PC-3 (cell line): ENCODE measurements around the gene TEAD3. TPM values are rescaled to one million over a fixed set of nuclear protein-coding genes. Genes with fewer than 3 reads are reported as not detected.
A peak's percentile ranks its signal among the peaks of the same experiment; 100 is the strongest.

Experiments
- ATAC-seq: fragments of 200-7000 bp; cut with Tn5 transposase; 2 replicates; pipeline ENCODE4 v1.9.1; 2020; ENCODE audit warnings: mild to moderate bottlenecking, moderate library complexity
- BruUV-seq: library from RNA; stranded (reverse); fragments of 400-500 nt; replicated peaks from 2 replicates; lab custom pipeline; 2021; lab: Mats Ljungman, UMichigan
- CTCF ChIA-PET: fragments of 300-600 bp; sonication (Branson Sonifier 250); formaldehyde crosslinking; loops from one replicate; lab custom pipeline; 2022; ENCODE audit warnings: antibody characterized with exemption; lab: Charles Lee
- POLR2A ChIA-PET: fragments of 300-600 bp; sonication (Branson Sonifier 250); formaldehyde crosslinking; loops from one replicate; lab custom pipeline; 2022; ENCODE audit warnings: antibody characterized with exemption; ENCODE audit not compliant: unreplicated experiment; lab: Charles Lee
- DNase-seq: peaks from one replicate; pipeline ENCODE4 v3.0.0-alpha.2; 2015
- H2AFZ ChIP-seq: fragments of 300-600 bp; sonication (generic); 2 replicates; pipeline ENCODE4 v1.6.0; 2016; ENCODE audit warnings: antibody characterized with exemption, low read length
- H3F3A ChIP-seq: fragments of 300-600 bp; sonication (generic); one replicate; pipeline ENCODE4 v1.6.0; 2017; ENCODE audit warnings: antibody characterized with exemption, low read length, control low read depth, mild to moderate bottlenecking; ENCODE audit not compliant: unreplicated experiment
- H3K27ac ChIP-seq: fragments of 300-600 bp; sonication (generic); 2 replicates; pipeline ENCODE4 v1.5.1; 2016; ENCODE audit warnings: mild to moderate bottlenecking, low read length
- H3K27me3 ChIP-seq: fragments of 300-600 bp; sonication (generic); 2 replicates; pipeline ENCODE4 v1.6.1; 2016; ENCODE audit warnings: low read length, mixed read lengths
- H3K36me3 ChIP-seq: fragments of 300-600 bp; sonication (generic); 2 replicates; pipeline ENCODE4 v1.6.1; 2016; ENCODE audit warnings: low read depth, mixed run types, low read length, mixed read lengths
- H3K4me1 ChIP-seq: fragments of 300-600 bp; sonication (generic); 2 replicates; pipeline ENCODE4 v1.5.1; 2016; ENCODE audit warnings: low read length; ENCODE audit not compliant: insufficient read depth
- H3K4me2 ChIP-seq: fragments of 300-600 bp; sonication (generic); 2 replicates; pipeline ENCODE4 v1.6.0; 2016; ENCODE audit warnings: low read length
- H3K4me3 ChIP-seq: fragments of 300-600 bp; sonication (generic); 2 replicates; pipeline ENCODE4 v1.5.1; 2016; ENCODE audit warnings: mild to moderate bottlenecking, low read length, mixed read lengths
- H3K79me2 ChIP-seq: fragments of 300-600 bp; sonication (generic); 2 replicates; pipeline ENCODE4 v1.6.1; 2017; ENCODE audit warnings: low read length, mixed read lengths
- H3K9ac ChIP-seq: fragments of 300-600 bp; sonication (generic); 2 replicates; pipeline ENCODE4 v1.6.0; 2016; ENCODE audit warnings: mild to moderate bottlenecking, low read length
- H3K9me2 ChIP-seq: fragments of 300-600 bp; sonication (generic); replicated peaks from 2 replicates; pipeline ENCODE4 v1.6.1; 2016; ENCODE audit warnings: mixed run types, low read length, mixed read lengths
- H3K9me3 ChIP-seq: fragments of 300-600 bp; sonication (generic); 2 replicates; pipeline ENCODE4 v1.6.1; 2016; ENCODE audit warnings: low read length, mixed read lengths
- H4K20me1 ChIP-seq: fragments of 300-600 bp; sonication (generic); 2 replicates; pipeline ENCODE4 v1.6.1; 2016; ENCODE audit warnings: low read length, mixed read lengths
- CTCF ChIP-seq: fragments of 300-600 bp; sonication (generic); conservative IDR thresholded peaks from 2 replicates; pipeline ENCODE4 v1.5.1; 2017; ENCODE audit warnings: antibody characterized with exemption, low read depth, mild to moderate bottlenecking, low read length
- EZH2 ChIP-seq: fragments of 300-600 bp; sonication (generic); IDR thresholded peaks from one replicate; pipeline ENCODE4 v1.6.1; 2017; ENCODE audit warnings: antibody characterized with exemption, mild to moderate bottlenecking, low read length; ENCODE audit not compliant: unreplicated experiment
- EZH2phosphoT487 ChIP-seq: fragments of 300-600 bp; sonication (generic); IDR thresholded peaks from 2 replicates; pipeline ENCODE4 v1.6.1; 2018; ENCODE audit warnings: mild to moderate bottlenecking, antibody characterized with exemption, low read length, borderline replicate concordance
- intact Hi-C: fragments of 100-400 bp; cut with micrococcal nuclease; formaldehyde crosslinking; loops from 2 replicates; pipeline ENCODE4 v1.9.0; 2023
- total RNA-seq: library from RNA; depleted of rRNA; stranded (reverse); fragments of >200 nt; gene quantifications from 2 replicates; pipeline ENCODE4 v1.2.3, GENCODE V29; 2014

The TEAD3 gene
- total RNA-seq, 1 experiment from 2014 or later: 9.2 TPM

- DNase-seq (no peak), ATAC-seq (no peak)
- no peaks in the 10 kb centered on the region for H3F3A ChIP-seq
- no peak overlapping the region for H2AFZ ChIP-seq
- ChIA-PET POLR2A (no interaction called here), CTCF (no interaction called here)
- TF ChIP-seq EZH2: no peak
- no peak for TF ChIP-seq CTCF
- no peak for TF ChIP-seq EZH2phosphoT487
- H3K27ac ChIP-seq: 0 out of 2 replicates have a peak overlapping the region, but pooled peaks have one; percentile 90
- no peaks in the 10 kb centered on the region for H3K9me3 ChIP-seq
- no peaks in the 10 kb centered on the region for H4K20me1 ChIP-seq
- H3K9ac ChIP-seq: no peak overlapping the region
- peaks cover 39% of the 10 kb centered on the region for H3K4me1 ChIP-seq
- no peaks in the 10 kb centered on the region for H3K36me3 ChIP-seq
- BruUV-seq: no TSS peak
- H3K4me2 ChIP-seq: no peak overlapping the region
- no peak overlapping the region for H3K4me3 ChIP-seq
- intact Hi-C loops: loop anchor here (2.0 kb wide), 1 partner anchor 15 kb away; the partner anchor contains the start of gene RPL10A
- peaks cover 6% of the 10 kb centered on the region; the same call in 1 of the 2 replicates for H3K79me2 ChIP-seq
- no peaks in the 10 kb centered on the region for H3K9me2 ChIP-seq
- no peaks in the 10 kb centered on the region for H3K27me3 ChIP-seq
Observed at GRCh38 chr6:35483893-35484645, 12.8 kb downstream of the TEAD3 start.

GRCh38 chr6:35483490-35483889 lies 13.4 kb downstream of the TEAD3 start:
- Histone ChIP-seq H3F3A (no peaks in the 10 kb centered on the region), H3K27ac (no peak overlapping the region), H3K4me2 (no peak overlapping the region), H3K36me3 (no peaks in the 10 kb centered on the region), H3K79me2 (peaks cover 6% of the 10 kb centered on the region; the same call in 1 of the 2 replicates), H3K27me3 (no peaks in the 10 kb centered on the region), H3K4me1 (peaks cover 39% of the 10 kb centered on the region), H3K9ac (no peak overlapping the region), H2AFZ (no peak overlapping the region), H4K20me1 (no peaks in the 10 kb centered on the region), H3K4me3 (no peak overlapping the region), H3K9me2 (no peaks in the 10 kb centered on the region), H3K9me3 (no peaks in the 10 kb centered on the region)
- POLR2A ChIA-PET: no interaction called here
- no peak for TF ChIP-seq CTCF
- TF ChIP-seq EZH2: no peak
- TF ChIP-seq EZH2phosphoT487: no peak
- no TSS peak for BruUV-seq
- intact Hi-C loops: no loop called here
- no peak for DNase-seq
- CTCF ChIA-PET: no interaction called here
- ATAC-seq: no peak

- POLR2A ChIA-PET: no interaction called here
Observed at GRCh38 chr6:35483062-35483461, 13.8 kb downstream of the TEAD3 start.

More at GRCh38 chr6:35483062-35483461, 13.8 kb downstream of the TEAD3 start:
- H3K27me3 ChIP-seq: no peaks in the 10 kb centered on the region
- H3K4me1 ChIP-seq: peaks cover 35% of the 10 kb centered on the region
- H3K79me2 ChIP-seq: peaks cover 6% of the 10 kb centered on the region; the same call in 1 of the 2 replicates
- intact Hi-C loops: no loop called here
- H3K4me2 ChIP-seq: no peak overlapping the region
- ATAC-seq: no peak
- H4K20me1 ChIP-seq: no peaks in the 10 kb centered on the region
- no peak overlapping the region for H3K9ac ChIP-seq
- no TSS peak for BruUV-seq
- no peaks in the 10 kb centered on the region for H3K9me2 ChIP-seq
- H3K4me3 ChIP-seq: no peak overlapping the region
- CTCF ChIA-PET: no interaction called here
- H3K36me3 ChIP-seq: no peaks in the 10 kb centered on the region
- TF ChIP-seq EZH2phosphoT487 (no peak), EZH2 (no peak), CTCF (no peak)
- no peaks in the 10 kb centered on the region for H3F3A ChIP-seq
- no peak overlapping the region for H3K27ac ChIP-seq
- H2AFZ ChIP-seq: no peak overlapping the region
- no peaks in the 10 kb centered on the region for H3K9me3 ChIP-seq
- no peak for DNase-seq
